Activated T-helper 1 cell treated with anti-CD3 and anti-CD28 coated beads, Interleukin-12 subunit alpha, Interleukin-12 subunit beta, Interleukin-2, Interleukin-4 antibody, amounts not matched to agents 30 ng/mL and 10 ng/mL and 1 ng/mL, durations not matched to agents 14 hours and 24 hours and 36 hours (primary cell): Measurements from ENCODE around the gene MRPL30. TPM values are rescaled to one million over a fixed set of nuclear protein-coding genes. Genes with fewer than 3 reads are reported as not detected.
"Not testable (repeated sequence)": the region's sequence is repeated elsewhere in the genome, so short reads cannot be mapped to it uniquely, and the experiment has no call there.

Experiments used
- DNase-seq: peaks from one replicate; pipeline ENCODE4 v3.0.0; 2021; ENCODE audit warnings: low spot score
- H3K27ac Mint-ChIP-seq: one replicate; pipeline ENCODE4 v1.8.0; 2021; ENCODE audit warnings: mild to moderate bottlenecking, mixed read lengths
- H3K27me3 Mint-ChIP-seq: one replicate; pipeline ENCODE4 v1.8.0; 2022; ENCODE audit warnings: mild to moderate bottlenecking, moderate library complexity, mixed read lengths; ENCODE audit not compliant: insufficient read depth
- H3K36me3 Mint-ChIP-seq: one replicate; pipeline ENCODE4 v1.8.0; 2021; ENCODE audit warnings: low read depth, mixed read lengths
- H3K4me1 Mint-ChIP-seq: one replicate; pipeline ENCODE4 v1.8.0; 2021; ENCODE audit warnings: low read depth, mixed read lengths
- H3K4me3 Mint-ChIP-seq: one replicate; pipeline ENCODE4 v1.8.0; 2021; ENCODE audit warnings: mild to moderate bottlenecking, moderate library complexity, mixed read lengths
- H3K9me3 Mint-ChIP-seq: one replicate; pipeline ENCODE4 v1.8.0; 2021; ENCODE audit warnings: mixed read lengths
- intact Hi-C: fragments of 100-400 bp; cut with micrococcal nuclease; formaldehyde crosslinking; loops from one replicate; pipeline ENCODE4 v1.15.1; 2024
- total RNA-seq: library from RNA; stranded (reverse); gene quantifications from 2 replicates; pipeline ENCODE4 v1.2.3, GENCODE V29; 2022

The MRPL30 gene
- total RNA-seq, 1 donor from 2014 or later: 25.5 TPM

GRCh38 chr2:99198103-99198841 lies 17.3 kb downstream of the MRPL30 start:
- H3K27ac Mint-ChIP-seq: no peak overlapping the region
- H3K9me3 Mint-ChIP-seq: no peaks in the 10 kb centered on the region
- H3K4me3 Mint-ChIP-seq: no peak overlapping the region
- H3K4me1 Mint-ChIP-seq: no peaks in the 10 kb centered on the region
- H3K27me3 Mint-ChIP-seq: no peaks in the 10 kb centered on the region
- peaks cover 19% of the 10 kb centered on the region for H3K36me3 Mint-ChIP-seq
- intact Hi-C loops: no loop called here
- no peak for DNase-seq

- Mint-ChIP-seq H3K36me3 (peaks cover 14% of the 10 kb centered on the region), H3K27me3 (no peaks in the 10 kb centered on the region), H3K27ac (no peak overlapping the region), H3K4me3 (no peak overlapping the region), H3K4me1 (no peaks in the 10 kb centered on the region), H3K9me3 (no peaks in the 10 kb centered on the region)
- intact Hi-C loops: no loop called here
- no peak for DNase-seq
These were observed 19.3 kb downstream of the MRPL30 start for GRCh38 chr2:99200076-99200800.

- intact Hi-C loops: no loop called here
These were observed 21.1 kb downstream of the MRPL30 start for GRCh38 chr2:99201959-99202678.

GRCh38 chr2:99205491-99205890 lies 24.5 kb downstream of the MRPL30 start:
- H3K27ac Mint-ChIP-seq: no peak overlapping the region
- intact Hi-C loops: no loop called here
- no peaks in the 10 kb centered on the region for H3K4me1 Mint-ChIP-seq
- H3K27me3 Mint-ChIP-seq: no peaks in the 10 kb centered on the region
- peaks cover 9% of the 10 kb centered on the region for H3K9me3 Mint-ChIP-seq
- H3K36me3 Mint-ChIP-seq: peaks cover 11% of the 10 kb centered on the region
- no peak for DNase-seq
- no peak overlapping the region for H3K4me3 Mint-ChIP-seq

More at GRCh38 chr2:99201959-99202678, 21.1 kb downstream of the MRPL30 start:
- peaks cover 9% of the 10 kb centered on the region for H3K9me3 Mint-ChIP-seq
- no peaks in the 10 kb centered on the region for H3K4me1 Mint-ChIP-seq
- no peak for DNase-seq
- H3K36me3 Mint-ChIP-seq: peaks cover 14% of the 10 kb centered on the region
- no peak overlapping the region for H3K27ac Mint-ChIP-seq
- H3K27me3 Mint-ChIP-seq: no peaks in the 10 kb centered on the region
- no peak overlapping the region for H3K4me3 Mint-ChIP-seq

- Mint-ChIP-seq H3K36me3 (peaks cover 2% of the 10 kb centered on the region), H3K9me3 (no peaks in the 10 kb centered on the region), H3K4me1 (no peaks in the 10 kb centered on the region), H3K27ac (no peak overlapping the region), H3K4me3 (no peak overlapping the region), H3K27me3 (no peaks in the 10 kb centered on the region)
- intact Hi-C loops: no loop called here
- DNase-seq: no peak
These were observed 35.1 kb downstream of the MRPL30 start for GRCh38 chr2:99216096-99216495.

GRCh38 chr2:99217929-99218501 lies 37.0 kb downstream of the MRPL30 start:
- intact Hi-C loops: no loop called here
- H3K36me3 Mint-ChIP-seq: peaks cover 2% of the 10 kb centered on the region
- DNase-seq: no peak
- H3K4me1 Mint-ChIP-seq: no peaks in the 10 kb centered on the region
- no peak overlapping the region for H3K4me3 Mint-ChIP-seq
- H3K27ac Mint-ChIP-seq: no peak overlapping the region
- H3K27me3 Mint-ChIP-seq: no peaks in the 10 kb centered on the region
- no peaks in the 10 kb centered on the region for H3K9me3 Mint-ChIP-seq

- H3K27ac Mint-ChIP-seq, H3K4me1 Mint-ChIP-seq, intact Hi-C loops, H3K36me3 Mint-ChIP-seq, DNase-seq, H3K4me3 Mint-ChIP-seq, H3K27me3 Mint-ChIP-seq: not testable (repeated sequence)
- H3K9me3 Mint-ChIP-seq: peaks cover 25% of the 10 kb centered on the region
These were observed 52.2 kb downstream of the MRPL30 start for GRCh38 chr2:99233177-99233576.

GRCh38 chr2:99238599-99238998 lies 57.6 kb downstream of the MRPL30 start:
- no peak overlapping the region for H3K4me3 Mint-ChIP-seq

GRCh38 chr2:99240431-99240830 lies 59.4 kb downstream of the MRPL30 start:
- no peak overlapping the region for H3K27ac Mint-ChIP-seq

More at GRCh38 chr2:99238599-99238998, 57.6 kb downstream of the MRPL30 start:
- intact Hi-C loops: no loop called here
- H3K9me3 Mint-ChIP-seq: peaks cover 8% of the 10 kb centered on the region
- H3K4me1 Mint-ChIP-seq: no peaks in the 10 kb centered on the region
- H3K27me3 Mint-ChIP-seq: no peaks in the 10 kb centered on the region
- no peak for DNase-seq
- no peaks in the 10 kb centered on the region for H3K36me3 Mint-ChIP-seq
- H3K27ac Mint-ChIP-seq: no peak overlapping the region

GRCh38 chr2:99242151-99242550 lies 61.2 kb downstream of the MRPL30 start:
- intact Hi-C loops: no loop called here
- H3K4me1 Mint-ChIP-seq: no peaks in the 10 kb centered on the region
- H3K36me3 Mint-ChIP-seq: no peaks in the 10 kb centered on the region
- DNase-seq: no peak
- no peak overlapping the region for H3K27ac Mint-ChIP-seq
- no peak overlapping the region for H3K4me3 Mint-ChIP-seq
- H3K27me3 Mint-ChIP-seq: no peaks in the 10 kb centered on the region
- no peaks in the 10 kb centered on the region for H3K9me3 Mint-ChIP-seq

More at GRCh38 chr2:99240431-99240830, 59.4 kb downstream of the MRPL30 start:
- no peak for DNase-seq
- Mint-ChIP-seq H3K4me3 (no peak overlapping the region), H3K36me3 (no peaks in the 10 kb centered on the region), H3K27me3 (no peaks in the 10 kb centered on the region), H3K4me1 (no peaks in the 10 kb centered on the region), H3K9me3 (no peaks in the 10 kb centered on the region)
- intact Hi-C loops: no loop called here
